ENCODE data around the gene PIK3CB.

The PIK3CB gene

GRCh38 chr3:138673641-138674530 is 160.8 kb downstream of the PIK3CB start:
- no peak overlapping the region for H3K27ac ChIP-seq
- TF ChIP-seq, protein P1, sequence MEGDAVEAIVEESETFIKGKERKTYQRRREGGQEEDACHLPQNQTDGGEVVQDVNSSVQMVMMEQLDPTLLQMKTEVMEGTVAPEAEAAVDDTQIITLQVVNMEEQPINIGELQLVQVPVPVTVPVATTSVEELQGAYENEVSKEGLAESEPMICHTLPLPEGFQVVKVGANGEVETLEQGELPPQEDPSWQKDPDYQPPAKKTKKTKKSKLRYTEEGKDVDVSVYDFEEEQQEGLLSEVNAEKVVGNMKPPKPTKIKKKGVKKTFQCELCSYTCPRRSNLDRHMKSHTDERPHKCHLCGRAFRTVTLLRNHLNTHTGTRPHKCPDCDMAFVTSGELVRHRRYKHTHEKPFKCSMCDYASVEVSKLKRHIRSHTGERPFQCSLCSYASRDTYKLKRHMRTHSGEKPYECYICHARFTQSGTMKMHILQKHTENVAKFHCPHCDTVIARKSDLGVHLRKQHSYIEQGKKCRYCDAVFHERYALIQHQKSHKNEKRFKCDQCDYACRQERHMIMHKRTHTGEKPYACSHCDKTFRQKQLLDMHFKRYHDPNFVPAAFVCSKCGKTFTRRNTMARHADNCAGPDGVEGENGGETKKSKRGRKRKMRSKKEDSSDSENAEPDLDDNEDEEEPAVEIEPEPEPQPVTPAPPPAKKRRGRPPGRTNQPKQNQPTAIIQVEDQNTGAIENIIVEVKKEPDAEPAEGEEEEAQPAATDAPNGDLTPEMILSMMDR (conservative IDR thresholded peaks at IDR 0.05) = no peak
- no peak for TF ChIP-seq ZFX (IDR thresholded peaks at IDR 0.05)

DNA sequence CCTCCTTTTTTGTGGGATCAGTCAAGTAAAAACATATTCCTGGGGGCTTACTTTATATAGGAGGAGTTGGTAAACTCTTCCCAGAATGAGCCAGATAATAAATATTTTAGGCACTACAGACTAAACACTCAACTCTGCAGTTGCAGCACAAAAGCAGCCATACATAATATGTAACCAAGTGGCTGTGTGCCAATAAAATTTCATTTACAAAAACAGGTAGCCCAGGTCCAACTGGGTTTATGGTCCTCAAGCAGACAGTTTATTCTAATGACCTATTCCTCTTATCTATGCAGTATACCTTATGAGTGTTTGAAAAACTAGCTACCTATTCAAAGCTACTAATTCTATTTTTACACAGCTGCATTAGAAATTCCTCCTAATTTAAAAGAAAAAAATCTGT is 164.3 kb downstream of the PIK3CB start:
- H3K27ac ChIP-seq = no peak overlapping the region
- TF ChIP-seq ZFX (IDR thresholded peaks at IDR 0.05) = no peak
- TF ChIP-seq, protein P1 (conservative IDR thresholded peaks at IDR 0.05) = no peak

- TF ChIP-seq, protein P1 (conservative IDR thresholded peaks at IDR 0.05) = no peak
- TF ChIP-seq ZFX (IDR thresholded peaks at IDR 0.05) = no peak
- H3K27ac ChIP-seq = no peak overlapping the region
These were observed 166.6 kb downstream of the PIK3CB start for GRCh38 chr3:138668107-138668506.

DNA sequence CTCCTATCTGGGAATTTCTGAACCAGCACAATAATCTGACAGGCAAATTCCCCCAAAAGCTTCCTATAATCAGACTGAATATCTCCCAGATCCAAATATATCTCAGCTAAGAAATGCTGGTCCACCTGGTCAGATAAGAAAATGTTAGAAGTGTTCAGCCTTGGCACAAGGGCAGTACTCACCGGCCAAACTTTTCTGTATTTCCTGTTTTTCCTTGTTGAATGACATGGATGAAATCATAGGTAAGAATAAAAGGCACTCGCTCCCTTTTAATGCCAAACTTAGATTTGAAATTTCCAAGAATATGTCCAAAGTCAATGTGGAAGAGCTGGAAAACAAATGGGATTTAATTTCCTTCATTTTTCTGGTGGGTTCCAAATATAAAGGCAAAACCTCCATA is 177.2 kb downstream of the PIK3CB start:
- H3K27ac ChIP-seq = no peak overlapping the region

GRCh38 chr3:138653567-138653966 is 181.2 kb downstream of the PIK3CB start:
- H3K27ac ChIP-seq = no peak overlapping the region
- no peak for TF ChIP-seq ZFX (IDR thresholded peaks at IDR 0.05)
- TF ChIP-seq, protein P1 (conservative IDR thresholded peaks at IDR 0.05) = no peak

More for the DNA sequence above, 177.2 kb downstream of the PIK3CB start:
- TF ChIP-seq, protein P1 (conservative IDR thresholded peaks at IDR 0.05) = no peak
- TF ChIP-seq ZFX (IDR thresholded peaks at IDR 0.05) = no peak

DNA sequence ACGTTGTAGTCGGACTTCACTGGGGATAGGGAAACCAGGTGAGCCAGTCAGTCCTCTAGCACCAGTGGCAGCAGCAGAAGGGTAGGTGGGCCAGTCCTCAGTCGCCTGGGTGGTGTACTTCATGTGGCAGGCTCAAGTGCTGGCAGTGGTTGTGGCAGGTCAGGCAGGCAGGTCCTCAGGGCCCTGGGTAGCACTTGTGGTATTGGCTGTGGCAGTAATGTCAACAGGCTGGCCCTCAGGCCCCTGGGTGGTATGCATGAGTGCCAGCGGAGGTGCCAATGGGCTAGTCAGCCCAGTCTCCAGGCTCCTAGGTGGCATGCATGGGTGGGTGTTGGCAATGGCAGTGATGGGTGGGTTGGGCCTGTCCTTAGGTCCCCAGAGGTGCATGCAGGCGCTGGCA is 185.6 kb downstream of the PIK3CB start:
- TF ChIP-seq, protein P1 (conservative IDR thresholded peaks at IDR 0.05) = no peak
- TF ChIP-seq ZFX (IDR thresholded peaks at IDR 0.05) = no peak
- H3K27ac ChIP-seq = no peak overlapping the region

DNA sequence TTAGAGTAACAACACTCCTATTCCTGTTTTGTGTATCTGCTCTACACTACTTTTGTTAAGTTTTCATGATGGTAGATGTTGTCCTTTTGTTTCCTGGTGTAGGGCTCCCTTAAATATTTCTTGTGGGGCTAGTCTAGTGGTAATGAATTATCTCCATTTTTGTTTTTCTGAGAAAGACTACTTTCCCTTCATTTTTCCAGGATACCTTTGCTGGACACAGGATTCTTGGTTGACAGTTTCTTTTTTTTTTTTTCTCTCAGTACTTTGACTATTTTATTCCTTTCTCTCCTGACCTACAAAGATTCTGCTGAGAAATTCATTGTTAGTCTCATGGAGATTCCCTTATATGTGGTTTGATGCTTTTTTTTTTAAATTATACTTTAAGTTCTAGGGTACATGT is 188.2 kb downstream of the PIK3CB start:
- H3K27ac ChIP-seq = no peak overlapping the region
- TF ChIP-seq ZFX (IDR thresholded peaks at IDR 0.05) = no peak
- TF ChIP-seq, protein P1 (conservative IDR thresholded peaks at IDR 0.05) = no peak
